Inflammatory macrophage (primary cell): ENCODE measurements around the gene HOXD12.

Source experiments
- DNase-seq, 2 donors: peaks; one replicate each; pipeline ENCODE4 v3.0.0-alpha.2; 2020 to 2022

HOXD12 gene

DNA sequence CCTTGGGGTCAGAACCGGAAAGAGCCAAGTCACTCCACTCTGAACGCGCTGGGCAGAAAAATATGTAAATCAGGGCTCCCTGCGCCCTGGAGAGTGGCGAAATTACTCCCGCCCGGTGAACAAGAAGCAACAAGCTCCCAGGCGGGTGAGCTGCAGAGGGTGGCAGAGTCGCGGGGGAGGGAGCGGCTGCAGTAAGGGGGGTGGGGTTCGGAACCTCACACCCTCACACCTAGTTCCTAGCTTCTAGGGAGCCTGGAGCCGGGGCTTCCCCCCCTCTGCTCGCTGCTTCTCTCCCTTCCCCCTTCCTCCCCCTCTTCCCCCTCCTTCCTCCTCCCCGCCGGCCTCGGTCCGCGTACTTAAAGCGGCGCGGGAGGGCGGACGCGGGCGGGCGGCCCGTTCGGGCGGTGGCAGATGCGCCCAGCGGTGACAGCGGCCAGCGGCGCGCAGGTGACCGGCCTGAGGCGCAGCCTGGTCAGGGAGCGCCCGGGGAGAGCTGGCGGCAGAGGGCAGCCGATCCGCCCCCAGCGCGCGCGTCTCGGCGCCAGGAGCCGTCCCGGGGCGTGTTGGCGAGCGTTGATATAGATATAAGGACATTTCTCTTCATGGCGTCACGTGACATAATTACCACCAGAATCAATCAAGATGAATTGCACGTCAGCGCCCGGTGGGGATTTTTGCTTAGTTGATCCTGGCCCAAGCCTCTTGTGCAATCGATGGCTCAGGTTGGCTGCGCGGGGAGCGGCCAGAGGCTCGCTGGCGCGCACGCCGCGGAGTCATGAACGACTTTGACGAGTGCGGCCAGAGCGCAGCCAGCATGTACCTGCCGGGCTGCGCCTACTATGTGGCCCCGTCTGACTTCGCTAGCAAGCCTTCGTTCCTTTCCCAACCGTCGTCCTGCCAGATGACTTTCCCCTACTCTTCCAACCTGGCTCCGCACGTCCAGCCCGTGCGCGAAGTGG lies 7.3 kb downstream of the HOXD12 start, which contains the start of gene HOXD11:
Gene HOXD11 (plus strand): TSS at position 700 of the 959 bp plus-strand sequence. CDS start 76 bp downstream, at position 776.
- no peak for DNase-seq

DNA sequence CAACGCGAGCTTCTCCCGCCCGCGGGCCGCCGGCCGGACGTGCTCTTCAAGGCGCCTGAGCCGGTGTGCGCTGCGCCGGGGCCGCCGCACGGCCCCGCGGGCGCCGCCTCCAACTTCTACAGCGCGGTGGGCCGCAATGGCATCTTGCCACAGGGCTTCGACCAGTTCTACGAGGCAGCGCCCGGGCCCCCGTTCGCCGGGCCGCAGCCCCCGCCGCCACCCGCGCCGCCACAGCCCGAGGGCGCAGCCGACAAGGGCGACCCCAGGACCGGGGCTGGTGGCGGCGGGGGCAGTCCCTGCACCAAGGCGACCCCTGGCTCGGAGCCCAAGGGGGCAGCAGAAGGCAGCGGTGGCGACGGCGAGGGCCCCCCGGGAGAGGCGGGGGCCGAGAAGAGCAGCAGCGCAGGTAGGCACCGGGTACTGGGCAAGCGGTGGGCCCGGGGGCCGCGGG lies 8.2 kb downstream of the HOXD12 start:
- no peak for DNase-seq

DNA sequence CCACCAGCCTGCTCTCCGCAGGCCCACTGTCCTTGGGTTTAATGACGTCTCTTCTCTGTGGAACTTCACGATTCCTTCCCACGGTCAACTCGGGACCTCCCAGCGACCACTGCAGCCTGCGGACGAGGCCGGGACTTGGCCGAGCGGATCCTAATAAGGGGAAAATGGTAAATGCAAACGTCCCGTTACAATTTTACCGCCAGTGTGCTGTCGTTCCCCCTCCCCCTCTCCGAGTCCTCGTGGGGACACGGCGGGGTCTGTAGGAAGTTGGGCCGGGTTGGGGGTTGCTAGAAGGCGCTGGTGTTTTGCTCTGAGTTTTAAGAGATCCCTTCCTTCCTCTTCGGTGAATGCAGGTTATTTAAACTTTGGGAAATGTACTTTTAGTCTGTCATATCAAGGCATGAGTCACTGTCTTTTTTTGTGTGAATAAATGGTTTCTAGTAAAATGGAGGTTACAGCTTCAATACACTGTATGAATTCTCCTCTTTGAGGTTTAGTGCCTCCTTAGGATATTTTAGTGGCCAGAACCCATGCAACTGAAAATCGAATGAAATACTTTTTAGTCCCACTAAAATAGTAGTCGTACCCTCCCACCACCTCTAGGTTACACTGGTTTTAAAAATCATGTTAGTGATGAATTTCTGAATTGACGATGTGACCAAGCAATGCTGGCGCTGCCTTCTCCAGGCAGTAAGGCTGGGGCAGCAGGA lies 9.8 kb downstream of the HOXD12 start:
- no peak for DNase-seq

DNA sequence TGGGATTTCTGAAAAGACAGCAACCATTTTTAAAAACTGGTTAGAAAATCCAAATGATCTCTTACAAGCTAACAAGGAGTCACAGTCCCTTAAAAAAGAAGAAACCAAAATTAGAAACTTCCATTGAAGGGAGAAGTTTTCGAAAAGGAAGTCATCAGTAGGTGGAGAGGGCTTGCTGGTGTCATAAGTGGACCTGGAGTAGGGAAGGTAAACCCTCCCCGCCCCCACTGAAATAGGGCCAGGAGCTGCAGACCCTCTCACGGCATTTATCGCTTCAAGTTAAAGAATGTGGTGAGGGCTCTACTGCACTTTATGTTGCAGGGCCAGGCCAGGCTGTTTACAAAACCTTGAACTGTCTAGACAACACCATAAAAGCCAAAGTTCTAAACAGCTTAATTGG lies 10.4 kb downstream of the HOXD12 start:
- no peak for DNase-seq

DNA sequence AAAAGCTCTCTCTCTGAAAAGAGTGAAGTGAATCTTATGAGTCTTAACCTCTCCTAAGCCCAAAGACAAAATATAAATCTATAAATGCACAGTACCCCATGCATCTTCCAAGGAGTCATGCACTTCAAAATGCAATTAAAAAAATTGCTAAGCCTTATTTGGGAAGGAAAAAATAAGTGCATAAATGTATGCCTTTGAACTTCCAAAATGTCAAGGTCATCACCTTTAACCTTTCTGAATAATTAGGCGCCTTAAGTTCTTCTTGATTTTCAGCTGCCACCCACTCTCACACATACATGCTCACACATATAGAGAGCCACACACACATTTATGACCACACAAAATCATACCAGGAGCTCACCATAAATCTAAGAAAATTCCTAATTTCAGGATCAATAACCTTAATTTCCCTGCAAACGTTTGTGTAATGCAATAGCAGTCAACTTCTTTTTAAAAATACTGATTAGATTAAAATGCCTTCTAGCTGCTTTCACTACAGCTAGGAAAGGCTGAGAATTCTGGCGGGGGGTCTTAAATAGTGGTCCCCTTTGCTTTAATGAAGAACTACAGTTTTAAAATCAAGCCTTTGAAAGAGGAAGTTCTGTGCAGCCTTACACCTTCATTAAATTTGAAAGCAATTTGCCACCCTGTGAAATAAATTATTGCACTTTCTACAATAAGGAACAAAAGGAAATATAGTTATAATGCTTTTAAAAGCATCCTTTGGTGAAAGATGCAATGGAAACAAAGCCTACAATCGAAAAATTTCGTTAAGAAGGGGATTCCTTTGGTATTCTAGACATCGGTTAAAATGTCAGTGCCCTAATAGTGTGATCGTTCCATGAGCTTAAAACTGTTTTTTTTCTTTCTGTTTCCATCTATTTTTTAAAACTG lies 11.1 kb downstream of the HOXD12 start:
- no peak for DNase-seq

DNA sequence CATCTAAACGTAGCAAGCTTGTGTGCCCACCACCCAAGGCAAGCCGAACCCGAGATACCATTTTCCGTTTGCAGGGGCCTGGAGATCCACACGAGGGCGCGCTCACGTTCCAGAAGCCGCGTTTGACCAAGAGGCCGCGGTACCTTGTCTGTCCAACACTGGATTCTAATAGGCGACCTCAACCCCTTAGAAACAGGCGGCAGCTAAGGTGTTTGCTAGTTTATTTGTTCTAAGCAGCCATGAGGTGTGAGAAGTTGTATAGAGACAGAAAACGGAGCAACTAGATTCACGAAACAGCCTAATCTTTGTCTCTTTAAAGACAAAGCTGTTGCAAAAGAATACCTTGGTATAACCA lies 11.7 kb downstream of the HOXD12 start:
- peak in 1 of 2 donors; percentile 18 for DNase-seq

DNA sequence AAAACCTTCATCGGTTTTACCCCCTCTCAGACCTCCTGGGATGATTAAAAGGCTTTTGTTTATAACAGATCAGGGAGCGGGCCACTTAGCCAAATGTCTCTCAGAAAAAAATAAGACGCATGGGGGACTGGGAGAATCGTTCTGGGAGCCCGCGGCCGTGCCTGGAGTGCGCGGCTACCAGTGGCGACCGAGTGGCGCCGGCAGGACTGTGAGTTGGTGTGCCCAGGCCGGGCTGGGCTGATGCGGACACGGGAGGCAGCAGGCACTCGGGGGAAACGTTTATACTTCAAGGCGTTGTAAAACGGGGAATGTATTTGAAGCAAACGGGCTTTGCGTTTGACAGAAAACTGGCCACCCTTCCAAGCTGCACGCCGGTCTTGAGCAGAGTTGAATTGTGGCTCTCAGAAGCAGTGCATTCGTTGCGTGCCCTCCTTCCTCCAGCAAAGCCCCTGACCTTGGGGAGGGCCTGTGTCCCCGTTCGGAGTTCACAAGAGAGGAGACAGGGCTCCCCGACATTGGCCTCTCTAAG lies 12.3 kb downstream of the HOXD12 start:
- DNase-seq, result no peak

DNA sequence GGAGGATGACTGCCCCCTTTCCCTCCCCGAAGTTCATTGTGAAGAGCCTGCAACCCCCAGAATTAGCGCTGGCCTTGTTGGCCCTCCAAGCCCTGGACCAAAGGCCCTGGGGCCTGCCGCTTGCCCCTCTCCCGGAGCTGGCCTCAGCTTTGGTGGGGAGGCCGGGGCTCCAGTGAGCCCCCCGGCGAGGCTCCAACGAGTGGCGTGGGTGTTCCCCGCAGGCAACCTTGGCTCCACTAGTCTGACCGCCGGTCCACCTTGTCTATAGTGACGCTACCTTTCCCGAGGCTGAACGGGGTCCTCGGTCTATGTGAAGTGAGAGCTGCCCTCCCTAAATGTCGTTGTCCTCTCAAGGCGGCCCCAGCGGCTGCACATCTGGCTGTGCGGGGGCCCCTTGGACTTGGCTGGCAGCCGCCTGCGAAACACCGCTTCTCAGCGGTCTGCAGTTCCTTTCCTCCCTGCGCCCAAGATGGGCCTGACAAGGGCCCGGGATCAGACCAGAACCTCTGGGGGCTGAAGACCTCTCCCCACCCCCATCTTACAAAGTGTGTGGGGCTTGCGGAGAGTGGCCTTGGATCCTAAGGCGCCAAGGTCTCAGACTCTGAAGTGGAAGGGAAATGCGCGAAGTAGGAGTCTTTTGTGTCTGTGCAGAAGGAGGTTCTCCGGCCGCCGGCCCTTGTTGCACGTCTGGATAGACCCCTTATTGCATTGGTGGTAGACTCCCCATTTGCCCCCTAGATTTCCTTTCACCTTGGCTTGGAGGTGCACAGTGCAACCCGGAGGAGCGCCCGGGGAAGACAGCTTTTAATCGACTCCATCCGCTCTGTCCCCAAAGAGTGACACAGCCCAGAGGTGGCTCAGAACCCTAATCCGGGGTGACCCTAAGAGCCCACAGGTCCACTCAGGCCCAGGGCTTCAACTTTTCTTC lies 13.0 kb downstream of the HOXD12 start:
- no peak for DNase-seq

DNA sequence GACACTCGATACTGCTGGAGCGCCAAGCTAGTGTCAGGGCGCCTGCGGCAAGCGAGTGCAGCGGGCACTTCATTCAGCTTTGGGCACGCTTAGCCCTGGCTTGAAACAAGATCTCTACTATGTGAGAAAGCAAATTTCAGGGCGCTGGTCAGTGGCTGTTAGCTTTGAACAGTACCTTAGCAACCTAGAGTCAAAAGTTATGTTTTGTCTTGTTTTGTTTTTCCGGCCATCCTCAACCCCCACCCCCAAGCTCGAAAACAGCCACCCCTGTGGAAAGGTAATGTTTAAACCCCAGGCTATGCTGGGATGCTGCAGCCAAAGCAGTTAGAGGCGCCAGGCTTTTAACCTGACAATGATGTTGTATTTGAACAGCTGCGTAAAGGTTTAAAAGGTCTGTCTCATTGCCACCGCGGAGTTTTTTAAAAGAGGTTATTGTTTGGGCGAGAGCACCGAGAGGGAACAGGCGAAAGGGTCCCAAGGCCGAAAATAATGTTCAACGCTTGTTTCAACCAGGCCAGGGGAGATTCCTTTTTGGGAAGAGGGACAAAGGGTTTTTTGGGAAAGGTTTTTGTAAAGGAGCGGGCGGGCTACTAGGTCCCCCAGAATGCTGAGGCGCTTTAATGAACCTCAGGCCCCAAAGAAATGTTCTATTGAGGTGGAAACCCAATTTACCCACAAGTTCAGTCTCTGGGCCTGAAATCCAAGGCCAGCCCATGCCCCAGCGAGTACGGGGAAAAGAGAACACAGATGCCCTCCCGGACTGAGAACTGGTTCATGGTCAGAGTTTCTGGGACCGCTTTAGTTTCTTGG lies 14.7 kb downstream of the HOXD12 start:
- no peak for DNase-seq

DNA sequence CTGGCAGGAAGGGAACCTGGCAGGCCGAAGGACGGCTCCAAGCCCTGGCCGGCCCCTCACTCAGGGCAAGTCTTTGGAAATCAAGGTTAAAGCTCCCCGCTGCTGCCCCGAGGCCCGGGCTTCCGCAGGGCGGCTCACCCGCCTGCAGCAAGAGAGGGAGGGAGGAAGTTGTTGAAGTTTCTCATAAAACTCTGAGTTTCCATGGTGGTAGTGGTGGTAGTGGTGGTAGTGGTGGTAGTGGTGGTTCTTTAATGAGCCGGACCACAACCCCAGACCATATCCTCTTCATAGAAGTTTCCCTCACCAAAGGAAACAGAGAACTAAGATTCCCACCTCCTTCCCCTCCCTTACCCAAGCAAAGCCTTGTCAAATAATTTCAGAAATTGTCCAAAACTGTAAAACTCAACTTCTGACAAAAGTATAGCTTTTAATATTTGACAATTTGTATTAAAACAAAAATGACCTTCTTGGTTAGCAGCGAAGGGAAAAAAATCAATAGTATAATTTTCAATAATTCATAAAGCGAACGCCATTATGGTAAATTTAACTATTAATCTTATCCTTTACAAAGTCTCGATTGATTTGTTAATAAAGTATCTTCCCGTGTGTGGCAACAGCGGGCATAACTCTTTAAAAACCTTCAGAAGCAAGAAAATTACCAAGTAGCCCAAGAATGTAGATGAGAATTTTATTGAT lies 15.5 kb downstream of the HOXD12 start:
- no peak for DNase-seq

DNA sequence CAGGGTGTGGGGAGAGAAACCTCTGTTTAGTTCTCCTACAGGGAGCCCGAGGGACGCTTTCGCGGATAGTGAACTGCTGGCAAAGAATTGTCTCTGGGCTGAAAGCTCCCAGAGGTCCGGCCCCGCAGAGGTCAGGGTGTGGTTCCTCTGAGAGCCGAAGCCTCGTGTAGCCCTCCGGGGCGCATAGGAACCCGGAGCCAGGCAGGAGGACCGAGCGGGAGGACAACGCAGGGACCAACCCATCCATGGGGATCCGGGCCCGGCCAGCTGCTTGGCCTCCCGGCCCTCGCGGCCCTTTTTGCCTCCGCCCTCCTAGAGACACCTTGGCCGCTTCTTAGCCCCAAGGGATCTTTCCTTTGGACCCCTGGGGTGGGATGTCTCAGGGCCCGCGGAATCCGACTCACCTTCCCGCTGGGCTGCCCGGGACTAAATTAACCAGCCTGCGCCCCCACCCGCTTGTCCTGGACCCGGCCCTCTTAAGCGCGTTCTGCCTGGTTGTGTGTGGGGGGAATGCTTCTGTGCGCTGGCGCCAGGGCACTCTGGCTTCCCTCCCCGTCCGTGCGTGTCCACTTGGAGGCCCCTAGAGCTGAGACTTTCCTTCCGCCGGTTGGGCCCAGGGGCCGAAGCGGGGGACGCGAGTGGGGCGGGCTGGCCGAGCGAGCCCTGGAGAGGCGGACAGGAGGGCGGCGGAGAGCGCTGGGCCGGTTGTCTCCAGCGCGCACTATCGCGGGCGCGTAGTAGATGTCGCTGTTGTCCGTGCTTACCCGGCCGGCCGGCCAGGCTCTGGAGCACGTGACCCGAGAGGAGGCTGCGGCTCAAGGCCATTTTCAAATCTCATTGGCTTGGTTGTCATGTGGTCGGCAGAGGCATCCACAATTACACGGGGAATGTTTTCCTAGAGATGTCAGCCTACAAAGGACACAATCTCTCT lies 16.6 kb downstream of the HOXD12 start, which contains the start of gene HOXD10:
Gene HOXD10 (plus strand): TSS at position 896 of the 931 bp plus-strand sequence. CDS start 56 bp downstream, outside the sequence.
- no peak for DNase-seq

DNA sequence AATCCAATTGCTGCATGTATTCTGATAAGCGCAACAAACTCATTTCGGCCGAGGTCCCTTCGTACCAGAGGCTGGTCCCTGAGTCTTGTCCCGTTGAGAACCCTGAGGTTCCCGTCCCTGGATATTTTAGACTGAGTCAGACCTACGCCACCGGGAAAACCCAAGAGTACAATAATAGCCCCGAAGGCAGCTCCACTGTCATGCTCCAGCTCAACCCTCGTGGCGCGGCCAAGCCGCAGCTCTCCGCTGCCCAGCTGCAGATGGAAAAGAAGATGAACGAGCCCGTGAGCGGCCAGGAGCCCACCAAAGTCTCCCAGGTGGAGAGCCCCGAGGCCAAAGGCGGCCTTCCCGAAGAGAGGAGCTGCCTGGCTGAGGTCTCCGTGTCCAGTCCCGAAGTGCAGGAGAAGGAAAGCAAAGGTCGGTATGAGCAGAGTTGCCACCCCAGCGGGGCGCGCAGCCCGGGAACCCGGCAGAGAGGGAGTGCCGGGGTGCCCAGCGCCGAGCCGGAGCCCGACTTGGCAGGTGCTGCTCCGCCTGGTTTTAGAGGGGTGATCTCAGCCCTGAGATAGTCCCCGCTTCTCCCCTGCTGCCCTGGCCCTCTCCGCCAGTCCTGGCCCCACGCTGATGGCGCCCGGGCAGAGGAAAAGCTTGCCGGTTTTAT lies 17.7 kb downstream of the HOXD12 start:
- no peak for DNase-seq

DNA sequence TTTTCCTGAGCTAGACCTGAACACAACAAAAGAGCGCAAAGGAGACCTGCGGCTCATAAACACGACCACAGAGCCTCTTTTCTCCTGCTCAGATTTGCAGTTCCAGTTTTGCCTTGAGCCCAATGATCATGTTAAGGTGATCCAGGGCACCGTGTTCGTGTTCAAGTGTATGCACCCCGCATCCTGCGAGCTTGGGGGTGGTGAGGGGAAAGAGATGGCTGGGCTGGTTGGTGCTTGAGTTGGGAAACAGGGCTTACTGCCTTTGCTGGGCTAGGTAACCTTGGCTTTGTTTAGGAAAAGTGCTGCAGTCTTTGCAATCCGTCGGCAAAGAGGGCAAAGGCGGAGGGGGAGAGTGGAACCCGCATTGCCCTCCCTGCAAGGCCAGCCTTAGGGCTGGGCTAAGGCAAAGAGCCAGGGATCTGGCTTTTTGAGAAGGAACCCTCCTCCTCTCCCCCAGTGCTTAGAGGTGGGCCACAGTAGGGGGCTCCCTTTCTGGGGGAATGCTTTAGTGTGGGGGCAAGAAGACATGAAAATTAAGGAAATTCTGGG lies 18.3 kb downstream of the HOXD12 start:
- no peak for DNase-seq

DNA sequence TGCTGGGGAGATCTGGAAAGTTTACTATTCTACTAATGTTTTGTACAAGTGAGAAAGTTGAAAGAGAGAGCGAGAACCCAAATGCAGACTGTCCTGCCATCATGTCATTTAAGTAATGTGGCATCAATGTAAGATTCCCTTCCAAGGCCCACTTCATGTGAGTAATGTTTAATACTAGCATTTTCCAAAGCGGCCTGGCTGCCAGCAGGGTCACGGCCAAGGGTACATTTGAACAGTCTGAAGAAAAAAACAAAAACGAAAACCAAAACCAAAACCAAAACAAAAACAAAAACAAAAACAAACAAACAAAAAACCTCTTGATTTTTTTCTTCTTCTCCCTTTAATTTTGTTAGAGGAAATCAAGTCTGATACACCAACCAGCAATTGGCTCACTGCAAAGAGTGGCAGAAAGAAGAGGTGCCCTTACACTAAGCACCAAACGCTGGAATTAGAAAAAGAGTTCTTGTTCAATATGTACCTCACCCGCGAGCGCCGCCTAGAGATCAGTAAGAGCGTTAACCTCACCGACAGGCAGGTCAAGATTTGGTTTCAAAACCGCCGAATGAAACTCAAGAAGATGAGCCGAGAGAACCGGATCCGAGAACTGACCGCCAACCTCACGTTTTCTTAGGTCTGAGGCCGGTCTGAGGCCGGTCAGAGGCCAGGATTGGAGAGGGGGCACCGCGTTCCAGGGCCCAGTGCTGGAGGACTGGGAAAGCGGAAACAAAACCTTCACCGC lies 19.2 kb downstream of the HOXD12 start:
- DNase-seq, result peak in 1 of 2 donors; percentile 27

DNA sequence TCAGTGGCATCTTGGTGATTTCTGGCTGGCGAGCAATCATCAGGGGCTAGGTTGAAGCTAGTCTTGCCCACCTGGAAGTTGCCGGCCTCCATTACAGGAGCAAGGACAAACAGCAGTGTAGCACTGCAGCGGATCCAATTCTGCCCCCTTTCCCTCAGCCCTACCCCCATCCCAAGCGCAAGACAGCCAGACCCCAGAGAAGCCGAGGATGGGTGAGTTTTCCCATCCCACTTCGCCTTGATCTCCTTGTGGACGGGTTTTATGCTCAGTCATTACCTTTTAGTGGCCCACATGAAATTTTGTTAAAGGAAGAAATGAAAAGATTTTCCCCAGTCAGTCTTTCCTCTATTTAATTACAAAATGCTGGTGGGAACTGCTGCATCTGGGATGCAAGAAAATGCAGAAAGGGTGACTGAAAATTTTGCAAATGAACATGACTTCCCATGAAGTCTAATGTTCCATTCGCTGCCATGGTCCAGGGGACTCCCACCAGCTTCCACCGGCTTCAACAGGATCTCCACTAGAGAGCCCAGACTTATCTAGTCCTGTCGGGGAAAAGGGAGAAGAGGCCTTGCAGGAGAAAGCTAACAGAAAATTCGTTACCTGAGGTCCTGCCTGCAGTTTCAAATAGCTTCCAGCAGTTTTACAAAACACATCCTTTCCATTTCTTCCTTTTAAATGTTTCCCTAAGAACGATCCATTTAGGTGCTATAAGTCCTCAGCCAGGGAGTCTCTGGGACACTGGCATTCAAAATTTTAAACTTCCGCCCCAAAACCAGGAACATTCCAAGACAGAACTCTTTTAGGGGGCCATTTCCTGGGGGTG lies 21.0 kb downstream of the HOXD12 start:
- no peak for DNase-seq
